Activated T-cell treated with anti-CD3 and anti-CD28 coated beads for 24 hours (primary cell): ENCODE data around the gene CTIF.

Source experiments
- DNase-seq: peaks from one replicate; pipeline ENCODE4 v3.0.0-alpha.2; 2020; ENCODE audit warnings: low read depth

Gene CTIF

GRCh38 chr18:48732767-48733424 is 194.1 kb downstream of the CTIF start:
- DNase-seq, result no peak

GRCh38 chr18:48733643-48734253 is 194.9 kb downstream of the CTIF start:
- no peak for DNase-seq

- DNase-seq, result no peak
Measured at GRCh38 chr18:48734460-48734859, 195.6 kb downstream of the CTIF start.

GRCh38 chr18:48735080-48735676 is 196.3 kb downstream of the CTIF start:
- DNase-seq, result no peak

GRCh38 chr18:48735681-48736255 is 196.9 kb downstream of the CTIF start:
- no peak for DNase-seq

GRCh38 chr18:48736321-48737260 is 197.8 kb downstream of the CTIF start:
- no peak for DNase-seq

- DNase-seq, result no peak
Measured at GRCh38 chr18:48739266-48740067, 200.6 kb downstream of the CTIF start.

- no peak for DNase-seq
Measured at GRCh38 chr18:48740068-48740440, 201.2 kb downstream of the CTIF start.

- DNase-seq, result no peak
Measured at GRCh38 chr18:48740851-48741485, 202.1 kb downstream of the CTIF start.

GRCh38 chr18:48741866-48742265 is 203.0 kb downstream of the CTIF start:
- no peak for DNase-seq

GRCh38 chr18:48742304-48742703 is 203.5 kb downstream of the CTIF start:
- no peak for DNase-seq

GRCh38 chr18:48742706-48743475 is 204.1 kb downstream of the CTIF start:
- no peak for DNase-seq

- DNase-seq, result no peak
Measured at GRCh38 chr18:48743886-48744285, 205.1 kb downstream of the CTIF start.

GRCh38 chr18:48745293-48745692 is 206.5 kb downstream of the CTIF start:
- DNase-seq, result no peak

- no peak for DNase-seq
Measured at GRCh38 chr18:48749768-48750167, 210.9 kb downstream of the CTIF start.

- DNase-seq, result no peak
Measured at GRCh38 chr18:48750485-48751175, 211.8 kb downstream of the CTIF start.

- DNase-seq, result no peak
Measured at GRCh38 chr18:48751727-48752468, 213.1 kb downstream of the CTIF start.

- DNase-seq, result no peak
Measured at GRCh38 chr18:48752478-48752877, 213.6 kb downstream of the CTIF start.

- DNase-seq, result no peak
Measured at GRCh38 chr18:48752928-48753327, 214.1 kb downstream of the CTIF start.
